GM21526 (cell line): ENCODE results near the gene CACNA1C.

Experiments
- ATAC-seq: cut with Tn5 transposase; IDR thresholded peaks from one replicate; pipeline ENCODE4 v1.9.1; 2021; ENCODE audit warnings: moderate library complexity; ENCODE audit not compliant: unreplicated experiment, low FRiP score

CACNA1C gene

DNA sequence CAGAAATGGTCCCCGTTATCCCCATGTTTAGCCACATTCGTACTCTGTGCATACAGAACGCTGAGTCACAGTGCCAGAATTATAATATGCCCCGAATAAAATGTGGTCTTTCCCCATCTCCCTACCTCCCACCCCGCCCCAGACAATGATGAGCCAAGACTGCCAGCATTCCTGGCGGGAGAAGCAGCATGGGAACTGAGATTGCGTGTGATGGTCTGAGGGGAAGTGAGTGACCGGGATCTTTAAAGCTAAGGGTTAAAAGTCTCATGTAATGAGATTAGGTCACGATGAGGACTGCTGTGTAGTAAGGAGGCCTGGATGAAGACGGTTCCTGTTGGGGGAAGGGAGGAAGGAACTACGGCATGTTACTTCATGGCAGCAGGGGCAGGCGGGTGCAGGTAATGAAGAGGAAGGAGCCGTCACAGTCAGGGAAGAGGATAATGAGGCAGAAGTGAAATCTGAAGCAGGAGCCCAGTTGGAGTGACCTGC, 498.7 kb downstream of the CACNA1C start:
- ATAC-seq, result no peak

DNA sequence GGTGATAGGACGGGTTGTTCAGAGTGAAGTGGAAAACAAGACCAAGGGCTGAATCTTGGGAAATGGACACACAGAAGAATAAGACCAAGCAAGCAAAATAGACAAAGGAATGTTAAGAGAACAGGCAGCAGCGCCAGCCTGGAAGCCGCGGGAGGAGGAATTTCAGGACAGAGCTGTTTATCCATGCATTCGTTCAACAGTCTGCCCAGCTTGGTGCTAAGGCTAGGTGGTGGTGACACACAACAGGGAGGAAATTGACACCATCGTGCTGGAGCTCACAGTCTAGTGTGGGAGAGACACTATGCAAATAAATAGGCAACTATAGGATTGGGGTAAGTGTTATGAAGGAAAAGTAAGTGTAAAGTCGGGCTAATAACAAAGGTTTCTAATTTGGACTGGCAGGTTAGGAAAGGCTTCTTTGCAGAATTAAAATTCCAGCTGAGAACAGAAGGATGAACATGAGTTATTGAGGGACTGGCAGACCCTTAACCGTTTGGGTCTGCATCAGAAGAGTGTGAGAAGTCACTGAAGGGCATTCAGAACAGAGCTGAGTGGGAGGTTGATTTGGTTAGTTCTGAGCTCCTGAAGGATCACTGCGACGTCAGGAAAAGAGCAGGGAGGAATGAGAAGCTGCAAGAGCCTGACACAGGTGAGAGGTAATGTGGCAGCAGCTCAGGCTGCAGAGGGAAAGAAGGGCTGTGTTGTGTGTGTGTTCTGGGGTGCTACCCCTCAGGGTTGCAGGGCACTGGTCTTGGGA, 499.4 kb downstream of the CACNA1C start:
- no peak for ATAC-seq

DNA sequence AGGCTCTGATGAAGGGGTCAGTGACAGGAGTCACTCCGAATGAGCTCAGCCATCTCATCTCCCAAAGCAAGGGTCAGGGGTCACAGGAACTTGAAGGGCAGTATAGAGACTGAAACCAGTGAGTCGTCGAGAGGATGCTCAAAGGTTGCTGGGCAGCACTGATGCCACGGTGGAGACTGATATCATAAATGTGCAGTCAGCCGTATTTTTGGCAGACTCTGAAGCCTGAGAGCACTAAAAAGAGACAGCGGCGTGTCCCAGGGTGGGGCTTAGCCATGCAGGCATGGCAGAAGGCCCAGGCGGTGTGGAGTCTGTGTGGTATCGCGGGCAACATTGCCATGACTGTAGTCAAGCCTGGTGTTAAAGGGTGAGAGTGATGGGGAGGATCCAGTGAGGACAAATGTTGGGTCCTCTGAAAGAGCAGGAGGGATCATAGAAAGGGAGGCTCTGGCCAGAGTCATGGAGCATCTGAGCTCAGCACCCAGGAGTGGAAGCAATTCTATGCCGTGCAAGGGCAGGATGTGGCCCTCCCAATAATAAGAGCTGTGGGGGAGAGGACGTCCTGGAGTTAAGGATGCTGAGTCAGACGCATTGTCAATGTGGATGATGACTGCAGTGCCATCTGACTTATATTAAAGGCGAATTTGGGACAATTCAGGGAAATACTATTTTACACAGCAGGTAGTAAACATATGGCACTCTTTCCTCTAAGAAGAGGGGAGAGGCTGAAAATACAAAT, 500.8 kb downstream of the CACNA1C start:
- no peak for ATAC-seq

DNA sequence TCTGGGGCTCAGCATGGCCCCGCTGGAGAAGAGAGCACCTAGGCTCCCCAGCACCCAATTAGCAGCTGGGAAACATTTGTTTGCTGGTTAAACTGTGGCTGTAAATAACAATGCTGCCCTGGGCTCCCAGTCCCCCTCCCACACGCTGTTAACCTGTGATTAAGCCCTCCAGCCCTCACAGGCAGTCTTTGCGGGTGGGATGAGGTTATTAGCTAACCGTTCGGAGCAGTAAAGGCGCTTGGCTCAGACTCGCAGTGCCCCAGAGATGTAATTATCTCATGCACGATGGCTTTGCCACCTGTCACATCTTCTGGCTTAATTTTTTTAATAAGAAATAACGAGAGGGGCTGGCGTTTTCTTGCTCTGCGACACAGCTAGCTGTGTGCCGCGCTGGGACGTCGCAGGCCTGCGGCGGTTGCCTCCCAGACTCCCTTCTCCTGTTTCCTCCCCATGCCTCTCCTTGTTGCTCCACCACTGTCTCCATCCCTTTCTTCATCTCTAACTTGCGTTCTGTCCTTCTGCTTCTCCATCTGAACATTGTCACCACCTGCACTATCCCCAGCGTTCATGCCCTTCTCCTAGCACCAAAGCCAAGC, 502.8 kb downstream of the CACNA1C start:
- ATAC-seq, result no peak

DNA sequence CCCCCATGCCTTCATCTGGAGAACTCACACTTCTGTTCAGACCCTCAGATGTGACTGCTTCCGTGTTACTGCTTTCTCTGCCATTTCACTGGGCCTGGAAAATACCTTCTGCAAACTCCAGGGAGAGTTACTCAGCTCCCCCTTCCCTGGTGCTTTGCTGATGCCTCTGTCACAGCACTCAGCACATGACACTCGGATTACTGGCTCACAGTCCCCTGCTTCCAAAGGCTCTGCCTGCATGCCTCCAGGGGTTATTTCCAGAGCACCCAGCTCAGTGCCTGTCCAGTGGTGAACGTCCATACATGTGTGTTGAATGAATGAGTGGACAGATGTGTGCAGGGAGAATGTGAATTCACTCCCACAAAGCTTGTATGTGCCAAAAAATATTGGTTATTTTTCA, 504.8 kb downstream of the CACNA1C start:
- ATAC-seq, result no peak

DNA sequence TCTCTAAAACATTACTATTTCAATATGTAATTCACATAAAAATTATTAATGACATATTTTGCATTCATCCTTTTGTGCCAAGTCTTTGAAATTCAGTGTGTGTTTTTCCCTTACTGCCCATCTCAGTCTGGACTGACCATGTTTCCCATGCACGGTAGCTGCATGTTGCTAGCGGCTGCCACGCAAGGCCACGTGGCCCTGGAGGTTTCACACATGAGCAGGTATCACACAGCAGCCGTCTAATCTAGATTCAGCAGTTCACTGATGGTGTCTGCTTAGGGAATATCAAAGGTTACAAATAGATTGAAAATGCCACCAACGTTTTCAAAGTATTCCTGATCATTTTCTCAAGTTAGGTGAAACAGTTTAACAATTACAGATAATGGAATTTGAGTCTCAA, 507.1 kb downstream of the CACNA1C start:
- no peak for ATAC-seq

DNA sequence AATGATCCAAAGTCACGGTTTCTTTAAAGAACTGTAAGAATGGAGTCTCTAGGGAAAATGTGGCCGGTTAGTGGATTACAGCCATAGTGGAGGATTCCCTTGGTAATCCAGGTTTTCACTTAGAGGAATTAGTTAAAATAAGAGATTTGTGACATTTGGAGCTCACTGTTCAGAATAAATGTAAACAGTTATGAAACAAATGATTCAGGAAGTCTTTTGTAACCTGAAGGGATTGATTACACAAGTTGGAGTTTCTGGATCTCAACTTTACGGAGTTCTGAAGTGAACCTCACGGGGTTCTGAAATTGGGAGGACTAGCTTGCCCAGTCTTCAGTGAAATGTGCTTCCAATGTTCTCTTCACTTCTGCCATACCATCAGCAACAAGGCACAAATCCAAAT, 507.6 kb downstream of the CACNA1C start:
- no peak for ATAC-seq

DNA sequence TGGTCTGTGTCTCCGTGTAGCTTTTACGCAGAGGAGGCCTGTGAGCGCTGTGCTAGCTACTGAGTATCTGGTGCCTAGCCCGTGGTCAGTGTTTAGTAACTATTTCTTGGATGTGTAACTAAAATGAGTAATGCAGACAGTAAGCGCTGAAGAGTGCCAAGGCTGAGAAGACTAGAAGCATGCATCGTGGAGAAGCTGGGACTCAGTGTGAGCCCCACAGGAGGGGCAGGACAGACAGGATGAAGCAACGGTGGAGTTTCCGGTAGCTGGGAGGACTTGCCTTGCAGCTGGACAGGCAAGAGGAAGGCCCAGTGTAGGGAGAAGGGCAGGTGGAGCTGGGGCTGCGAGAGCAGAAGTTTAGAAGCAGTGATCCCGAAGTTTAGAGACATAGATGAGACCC, 508.6 kb downstream of the CACNA1C start:
- no peak for ATAC-seq

DNA sequence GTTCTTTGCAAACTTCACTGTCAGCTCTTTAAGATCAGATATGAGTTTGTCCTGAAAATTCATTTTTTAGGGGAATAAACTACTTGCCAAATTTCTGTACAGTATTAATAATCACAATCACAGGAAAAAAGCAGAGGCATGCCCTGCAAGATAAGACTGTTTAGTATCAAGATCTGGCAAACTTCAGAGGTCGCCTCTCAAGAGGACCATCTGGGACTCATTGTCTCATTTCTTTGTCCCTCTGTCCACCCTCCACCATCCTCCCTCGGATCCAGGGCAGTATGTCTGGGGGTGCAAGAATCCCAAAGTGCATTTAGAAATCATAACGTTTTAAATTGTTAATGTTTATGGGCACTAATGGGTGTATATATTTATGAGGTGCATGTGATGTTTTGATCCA, 509.6 kb downstream of the CACNA1C start:
- no peak for ATAC-seq

DNA sequence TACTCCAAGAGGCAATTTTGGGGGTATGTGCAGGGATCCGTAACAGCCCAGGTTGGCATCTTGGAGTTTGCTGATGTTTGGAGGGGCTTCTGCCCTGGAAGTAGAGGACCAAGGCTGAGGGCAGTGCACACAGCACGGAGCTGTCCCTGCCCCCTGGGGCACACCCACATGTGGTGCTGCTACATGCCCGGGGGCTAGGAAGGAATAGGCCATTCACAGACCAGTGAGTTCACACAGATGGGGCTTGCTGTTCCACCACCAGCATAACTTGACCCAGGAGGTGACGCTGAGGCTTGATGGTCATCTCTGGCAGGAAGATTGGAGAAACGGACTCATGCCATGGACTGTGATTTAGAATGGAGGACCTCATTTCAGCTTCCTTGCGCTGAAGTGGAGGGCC, 510.9 kb downstream of the CACNA1C start:
- ATAC-seq, result no peak

DNA sequence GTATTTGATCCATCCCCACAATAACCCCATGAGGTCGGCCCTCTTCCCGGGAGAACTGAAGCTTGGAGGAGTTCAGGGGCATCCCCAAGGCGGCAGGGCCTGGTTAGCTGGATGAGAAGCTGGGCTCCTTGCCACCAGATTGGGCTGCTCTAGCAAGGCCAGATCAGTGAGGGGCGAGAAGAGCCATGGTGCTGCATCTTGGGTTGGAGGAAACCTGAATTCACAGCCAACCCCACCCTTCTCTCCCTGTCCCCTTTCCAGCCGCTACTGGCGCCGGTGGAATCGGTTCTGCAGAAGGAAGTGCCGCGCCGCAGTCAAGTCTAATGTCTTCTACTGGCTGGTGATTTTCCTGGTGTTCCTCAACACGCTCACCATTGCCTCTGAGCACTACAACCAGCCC, 513.4 kb downstream of the CACNA1C start:
- ATAC-seq, result no peak

DNA sequence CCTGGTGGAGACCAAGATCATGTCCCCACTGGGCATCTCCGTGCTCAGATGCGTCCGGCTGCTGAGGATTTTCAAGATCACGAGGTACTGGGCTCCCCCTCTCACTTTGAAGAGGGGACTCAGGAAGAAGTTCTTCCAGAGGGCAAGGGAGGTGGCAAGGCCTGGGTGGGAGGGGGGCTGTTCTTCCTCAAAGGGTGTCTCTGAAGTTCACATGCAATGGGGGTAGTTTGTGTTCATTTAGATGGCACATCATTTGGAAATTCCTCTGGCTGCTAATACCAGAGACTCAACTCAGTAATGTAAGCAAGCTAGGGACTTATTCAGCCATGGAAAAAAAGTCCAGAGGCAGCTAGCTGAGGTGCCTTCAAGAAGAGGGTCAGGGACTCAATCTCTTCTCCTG, 514.9 kb downstream of the CACNA1C start:
- ATAC-seq, result no peak

DNA sequence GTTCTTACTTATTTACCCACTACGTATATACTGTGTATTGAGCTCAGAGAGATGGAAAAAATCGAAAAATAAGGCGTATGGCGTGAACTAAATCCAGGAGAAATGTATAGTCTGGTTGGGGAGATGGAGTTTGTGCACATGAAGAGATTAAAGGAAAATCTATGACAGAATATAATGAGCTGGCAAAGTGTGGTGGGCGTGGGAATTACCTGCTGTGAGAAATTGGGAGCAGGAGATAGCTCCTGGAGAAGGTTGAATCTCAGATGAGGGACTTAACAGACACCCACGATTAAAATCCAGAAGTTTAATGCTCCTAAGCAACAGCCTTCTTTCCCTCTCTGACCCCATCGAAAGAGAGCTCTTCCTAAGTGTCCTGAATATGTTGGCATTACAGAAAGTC, 517.8 kb downstream of the CACNA1C start:
- ATAC-seq, result no peak

DNA sequence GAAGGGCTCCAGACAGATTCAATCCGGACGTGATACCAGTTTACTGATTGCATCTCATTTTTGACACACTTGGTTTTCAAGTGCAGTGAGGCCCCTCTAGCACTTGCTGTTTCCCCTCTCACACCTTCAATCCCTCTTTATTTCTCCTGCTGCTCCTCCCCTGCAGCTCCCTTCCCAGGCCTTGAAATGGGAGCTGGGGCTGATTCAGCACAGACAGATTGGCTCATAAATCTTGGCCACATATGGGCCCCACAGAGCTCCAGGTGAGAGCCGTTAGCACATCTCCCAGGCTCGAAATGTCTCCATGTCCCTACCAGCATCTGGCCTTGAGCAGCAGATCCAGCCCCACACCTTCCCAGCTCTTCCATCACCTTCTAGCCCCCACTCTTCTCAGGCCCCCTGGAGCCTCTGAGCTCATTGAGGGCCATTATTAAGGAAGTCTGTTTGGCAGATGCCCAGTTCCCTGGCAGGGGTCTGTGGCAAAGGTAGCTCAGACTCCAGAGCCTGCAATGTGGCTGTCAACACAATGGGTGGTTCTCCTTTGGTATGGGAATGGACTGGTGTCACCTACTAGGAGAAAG, 521.7 kb downstream of the CACNA1C start:
- ATAC-seq, result no peak

DNA sequence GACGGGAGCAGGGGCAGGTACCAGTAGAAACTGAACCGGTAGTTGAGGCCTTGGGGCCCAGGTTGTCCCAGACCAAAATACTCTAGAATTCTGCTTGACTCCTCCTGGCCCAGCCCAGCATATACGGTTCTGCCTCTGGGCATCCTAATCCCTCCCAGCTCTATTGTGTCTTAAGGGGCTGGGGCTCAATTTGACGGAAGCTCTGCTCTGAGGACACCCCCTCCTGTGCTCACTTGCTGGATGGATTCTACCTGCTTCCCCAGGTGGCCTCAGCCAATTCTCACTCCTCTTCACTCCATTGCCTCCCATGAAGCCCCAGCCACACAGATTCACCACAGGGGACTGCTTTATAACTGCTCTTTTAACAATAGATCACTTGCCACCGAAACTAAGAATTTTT, 522.5 kb downstream of the CACNA1C start:
- ATAC-seq, result no peak

DNA sequence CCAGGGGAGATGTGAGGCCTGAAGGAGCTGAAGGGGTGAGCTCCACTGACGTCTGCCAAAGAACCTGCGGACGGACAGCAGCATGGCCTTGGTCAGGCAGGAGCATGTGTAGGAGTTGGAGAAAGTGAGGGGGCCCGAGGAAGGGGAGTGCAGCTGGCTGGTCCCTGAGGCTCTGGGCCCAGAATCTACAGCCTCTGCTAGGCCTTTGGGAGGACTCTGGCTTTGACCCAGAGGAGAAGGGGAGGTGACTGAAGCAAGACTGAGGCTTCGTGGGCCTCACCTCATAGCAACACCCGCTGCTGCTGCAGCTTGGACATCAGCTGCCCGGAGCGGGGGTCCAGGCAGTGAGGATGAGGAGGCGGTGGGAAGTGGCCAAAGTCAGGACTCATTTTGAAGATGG, 525.4 kb downstream of the CACNA1C start:
- ATAC-seq, result no peak

DNA sequence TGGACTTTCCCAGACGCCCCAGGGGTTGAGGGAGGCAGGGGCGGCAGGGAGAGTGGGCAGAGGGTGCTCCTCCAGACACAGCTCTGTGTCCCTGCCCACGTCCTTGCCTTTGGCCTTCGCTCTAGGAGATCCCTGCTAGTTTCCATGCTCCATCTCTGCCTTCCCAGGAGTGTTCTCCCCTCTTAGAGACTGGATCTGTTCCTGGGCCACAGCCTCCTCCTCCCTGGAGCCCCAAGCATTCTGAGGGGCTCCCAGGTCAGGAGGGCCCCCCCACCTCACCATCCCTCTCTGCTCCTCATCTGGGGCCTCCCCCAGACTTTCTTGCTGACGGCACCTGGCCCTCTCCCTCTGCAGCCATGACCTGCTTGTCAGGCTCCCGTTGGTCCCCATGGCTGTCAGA, 526.0 kb downstream of the CACNA1C start:
- no peak for ATAC-seq

DNA sequence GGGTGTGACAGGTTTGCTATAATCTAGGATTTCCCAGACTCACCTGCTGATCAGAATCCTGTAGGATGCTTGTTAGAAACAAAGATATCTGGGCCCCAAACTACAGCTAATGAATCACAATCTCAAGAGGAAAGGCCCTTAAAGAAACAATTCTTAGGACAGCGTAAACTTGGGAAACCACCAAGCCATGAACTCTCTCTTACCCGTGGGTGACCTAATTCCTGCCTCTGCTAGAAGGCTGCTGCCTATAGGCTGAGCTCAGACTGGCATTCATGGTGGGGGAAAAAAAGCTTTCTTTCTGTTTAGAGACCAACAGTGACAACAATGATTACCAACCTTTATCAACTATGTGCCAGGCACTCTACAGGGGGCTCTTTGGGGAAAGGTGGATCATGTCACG, 528.0 kb downstream of the CACNA1C start:
- no peak for ATAC-seq

DNA sequence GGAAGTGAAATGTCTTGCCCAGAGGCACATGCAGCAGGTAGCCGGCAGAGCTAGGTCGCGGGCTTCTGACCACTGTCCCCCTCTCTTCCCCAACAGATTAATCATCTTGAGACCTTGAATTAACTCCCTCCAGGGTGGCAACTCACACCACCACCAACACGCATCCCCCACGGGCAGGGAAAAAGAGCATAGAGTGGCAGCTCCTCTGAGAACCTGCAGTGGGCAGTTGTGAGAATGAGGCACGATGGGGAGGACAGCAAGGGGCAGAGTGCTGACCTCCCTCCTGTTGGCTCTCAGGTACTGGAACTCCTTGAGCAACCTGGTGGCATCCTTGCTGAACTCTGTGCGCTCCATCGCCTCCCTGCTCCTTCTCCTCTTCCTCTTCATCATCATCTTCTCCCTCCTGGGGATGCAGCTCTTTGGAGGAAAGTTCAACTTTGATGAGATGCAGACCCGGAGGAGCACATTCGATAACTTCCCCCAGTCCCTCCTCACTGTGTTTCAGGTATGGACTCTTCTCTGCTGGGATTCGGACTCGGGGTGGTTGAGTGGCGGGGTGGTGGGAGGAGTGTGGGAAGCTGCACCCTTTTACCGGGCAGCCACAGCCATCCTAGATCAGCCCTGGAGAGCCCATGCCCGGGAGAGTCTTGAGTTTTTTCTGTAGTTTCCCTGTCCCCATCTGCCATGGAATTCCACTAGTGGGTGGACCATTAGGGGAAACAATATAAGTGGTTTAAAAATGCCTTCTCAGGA, 528.7 kb downstream of the CACNA1C start:
- no peak for ATAC-seq

DNA sequence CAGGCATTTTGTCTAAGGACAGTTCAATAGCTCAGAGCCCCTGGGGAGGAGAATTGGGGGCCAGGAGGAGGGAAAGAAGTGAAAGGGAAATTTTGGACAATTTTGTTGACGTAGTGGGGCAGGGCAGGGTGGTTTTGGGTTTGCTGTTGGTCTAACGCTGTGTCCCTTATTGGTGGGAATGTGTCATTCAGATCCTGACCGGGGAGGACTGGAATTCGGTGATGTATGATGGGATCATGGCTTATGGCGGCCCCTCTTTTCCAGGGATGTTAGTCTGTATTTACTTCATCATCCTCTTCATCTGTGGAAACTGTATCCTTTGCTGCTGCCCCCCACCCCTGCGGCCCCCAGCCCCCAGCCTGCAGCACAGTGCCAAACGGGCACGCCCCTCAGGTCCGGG, 529.8 kb downstream of the CACNA1C start:
- ATAC-seq, result no peak

DNA sequence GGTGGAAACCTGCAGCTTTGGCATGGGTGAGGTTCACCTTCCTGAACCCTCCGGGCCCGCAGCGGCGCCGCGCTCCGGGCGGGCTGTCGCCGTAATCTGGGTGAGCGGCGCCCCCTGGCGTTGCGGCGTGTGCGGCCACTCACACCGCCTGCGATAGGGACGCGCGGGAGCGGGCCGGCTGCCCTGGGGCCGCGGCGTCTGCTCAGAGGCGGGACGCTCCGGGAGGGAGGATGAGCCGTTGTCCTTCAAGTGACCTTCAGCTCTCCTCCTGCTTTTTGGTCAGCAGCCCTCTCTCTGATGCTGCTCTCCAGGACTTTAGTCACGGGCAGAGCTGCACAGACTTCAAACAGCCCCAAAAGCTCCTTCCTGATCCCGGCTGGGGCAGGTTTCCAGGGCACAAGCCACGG, 530.3 kb downstream of the CACNA1C start:
- ATAC-seq, result no peak
